ENCODE data around the gene TUBA3E. TPM values are rescaled to one million over a fixed set of nuclear protein-coding genes. Genes with fewer than 3 reads are reported as not detected.

Gene TUBA3E
- total RNA-seq, result not detected
- long read RNA-seq, result 0 reads

DNA sequence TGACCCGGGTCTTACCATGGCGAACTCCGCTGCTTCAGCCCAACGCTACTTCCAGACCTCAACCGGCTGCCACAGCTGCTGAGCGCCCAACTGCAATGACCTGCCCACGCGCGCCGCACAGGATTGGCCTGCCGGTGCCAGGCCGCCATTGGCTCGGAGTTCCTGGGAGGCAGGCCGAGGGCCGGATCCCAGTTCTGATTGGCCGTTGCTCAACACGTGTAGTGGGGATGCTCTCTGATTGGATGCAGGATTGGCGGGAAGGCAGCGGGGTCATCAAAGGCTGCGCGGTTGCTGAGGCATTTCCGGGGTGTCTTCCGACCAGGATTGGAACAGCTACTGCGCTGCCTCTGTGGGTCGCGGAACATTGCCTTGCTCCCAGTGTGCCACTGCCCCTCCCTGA is at the start of gene TUBA3E:
TUBA3E (minus strand) TSS at position 97 of the 400 bp plus-strand sequence; CDS start at position 18, 79 bp downstream.
- no peaks in the 10 kb centered on the region for H3K4me1 ChIP-seq
- ATAC-seq (no peak), DNase-seq (no peak)
- no CpG with 5 or more reads among the region's 26 CpGs for WGBS (ENCODE audit: insufficient coverage, low coverage, low lambda C conversion rate, missing lambda C conversion rate)
- no peaks in the 10 kb centered on the region for H3K36me3 ChIP-seq
- TF ChIP-seq POLR2A (IDR thresholded peaks at IDR 0.05), result no peak
- no peak for TF ChIP-seq CTCF (IDR thresholded peaks at IDR 0.05)
- H3K9me3 ChIP-seq, result no peaks in the 10 kb centered on the region
- H3K27me3 ChIP-seq, result no peaks in the 10 kb centered on the region
- H3K4me3 ChIP-seq, result no peak within 1 kb of the TSS
- intact Hi-C loops (cut with DNase I), result no loop called here
- no peak within 1 kb of the TSS for H3K27ac ChIP-seq

GRCh38 chr2:130246430-130246829 is 48.2 kb upstream of the TUBA3E start:
- Histone ChIP-seq H3K4me3 (no peak overlapping the region), H3K4me1 (no peaks in the 10 kb centered on the region), H3K27me3 (no peaks in the 10 kb centered on the region), H3K36me3 (no peaks in the 10 kb centered on the region), H3K27ac (no peak overlapping the region), H3K9me3 (no peaks in the 10 kb centered on the region)
- DNase-seq (no peak), ATAC-seq (no peak)
- 45% methylated on average over 7 of the region's 7 CpGs for WGBS (ENCODE audit: insufficient coverage, low coverage, low lambda C conversion rate, missing lambda C conversion rate)
- no peak for TF ChIP-seq CTCF (IDR thresholded peaks at IDR 0.05)
- TF ChIP-seq POLR2A (IDR thresholded peaks at IDR 0.05), result no peak
- intact Hi-C loops (cut with DNase I), result no loop called here

- Histone ChIP-seq H3K27me3 (no peaks in the 10 kb centered on the region), H3K27ac (no peak overlapping the region), H3K4me3 (no peak overlapping the region), H3K9me3 (no peaks in the 10 kb centered on the region), H3K4me1 (no peaks in the 10 kb centered on the region), H3K36me3 (no peaks in the 10 kb centered on the region)
- no peak for DNase-seq
- 70% methylated on average over 2 of the region's 3 CpGs for WGBS (ENCODE audit: insufficient coverage, low coverage, low lambda C conversion rate, missing lambda C conversion rate)
- intact Hi-C loops (cut with DNase I), result no loop called here
- ATAC-seq, result no peak
- TF ChIP-seq CTCF (IDR thresholded peaks at IDR 0.05), result no peak
- no peak for TF ChIP-seq POLR2A (IDR thresholded peaks at IDR 0.05)
Observed at GRCh38 chr2:130245976-130246375, 47.7 kb upstream of the TUBA3E start.

GRCh38 chr2:130243359-130243758 is 45.1 kb upstream of the TUBA3E start:
- no peaks in the 10 kb centered on the region for H3K36me3 ChIP-seq
- intact Hi-C loops (cut with DNase I), result no loop called here
- no peaks in the 10 kb centered on the region for H3K9me3 ChIP-seq
- 68% methylated on average over 2 of the region's 2 CpGs for WGBS (ENCODE audit: insufficient coverage, low coverage, low lambda C conversion rate, missing lambda C conversion rate)
- H3K27me3 ChIP-seq, result no peaks in the 10 kb centered on the region
- ATAC-seq (no peak), DNase-seq (no peak)
- no peak for TF ChIP-seq POLR2A (IDR thresholded peaks at IDR 0.05)
- TF ChIP-seq CTCF (IDR thresholded peaks at IDR 0.05), result no peak
- H3K4me3 ChIP-seq, result no peak overlapping the region
- H3K4me1 ChIP-seq, result no peaks in the 10 kb centered on the region
- no peak overlapping the region for H3K27ac ChIP-seq
